Measurements from ENCODE around the gene ATXN7. TPM values are rescaled to one million over a fixed set of nuclear protein-coding genes. Genes with fewer than 3 reads are reported as not detected.

ATXN7 gene
- total and polyA plus RNA-seq, 10 of the 15 experiments (the other 5 are each of a cell fraction or from before 2014, with no cell fraction given): 0.83 to 24.6 (median 8.5) TPM

- WGBS (ENCODE audit: insufficient coverage, insufficient replicate concordance, low lambda C conversion rate, missing lambda C conversion rate): 96% methylated on average over 3 of the region's 3 CpGs
- intact Hi-C loops (cut with micrococcal nuclease; ENCODE audit: unreplicated experiment): no loop called here
- H3K27ac ChIP-seq (ENCODE audit: control insufficient read depth, insufficient read depth): no peak overlapping the region
- no peak overlapping the region for H2AFZ ChIP-seq (ENCODE audit: control insufficient read depth, low read depth, low read length)
- no peak for ATAC-seq
- no peak for FAIRE-seq
- TF ChIP-seq BACH1 (IDR thresholded peaks at IDR 0.05; ENCODE audit: borderline replicate concordance) (no peak), ATF7 (IDR thresholded peaks at IDR 0.05; ENCODE audit: low read depth) (no peak), USF2 (IDR thresholded peaks at IDR 0.05; ENCODE audit: borderline replicate concordance, low read depth, low read length) (no peak), CBFB (IDR thresholded peaks at IDR 0.05; ENCODE audit: low read depth) (no peak), SIX5 (IDR thresholded peaks at IDR 0.05; ENCODE audit: low read depth, low read length, severe bottlenecking) (no peak), SMAD1 (IDR thresholded peaks at IDR 0.05; ENCODE audit: low read depth, partially characterized antibody) (no peak), JUND (IDR thresholded peaks at IDR 0.05; ENCODE audit: low read depth, low read length) (no peak), MYC (IDR thresholded peaks at IDR 0.05; ENCODE audit: insufficient read depth, insufficient read length, insufficient replicate concordance, low read length, severe bottlenecking) (no peak)
- TF ChIP-seq, protein P1, sequence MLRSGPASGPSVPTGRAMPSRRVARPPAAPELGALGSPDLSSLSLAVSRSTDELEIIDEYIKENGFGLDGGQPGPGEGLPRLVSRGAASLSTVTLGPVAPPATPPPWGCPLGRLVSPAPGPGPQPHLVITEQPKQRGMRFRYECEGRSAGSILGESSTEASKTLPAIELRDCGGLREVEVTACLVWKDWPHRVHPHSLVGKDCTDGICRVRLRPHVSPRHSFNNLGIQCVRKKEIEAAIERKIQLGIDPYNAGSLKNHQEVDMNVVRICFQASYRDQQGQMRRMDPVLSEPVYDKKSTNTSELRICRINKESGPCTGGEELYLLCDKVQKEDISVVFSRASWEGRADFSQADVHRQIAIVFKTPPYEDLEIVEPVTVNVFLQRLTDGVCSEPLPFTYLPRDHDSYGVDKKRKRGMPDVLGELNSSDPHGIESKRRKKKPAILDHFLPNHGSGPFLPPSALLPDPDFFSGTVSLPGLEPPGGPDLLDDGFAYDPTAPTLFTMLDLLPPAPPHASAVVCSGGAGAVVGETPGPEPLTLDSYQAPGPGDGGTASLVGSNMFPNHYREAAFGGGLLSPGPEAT (IDR thresholded peaks at IDR 0.05; ENCODE audit: low read depth): no peak
- TF ChIP-seq, protein P2, sequence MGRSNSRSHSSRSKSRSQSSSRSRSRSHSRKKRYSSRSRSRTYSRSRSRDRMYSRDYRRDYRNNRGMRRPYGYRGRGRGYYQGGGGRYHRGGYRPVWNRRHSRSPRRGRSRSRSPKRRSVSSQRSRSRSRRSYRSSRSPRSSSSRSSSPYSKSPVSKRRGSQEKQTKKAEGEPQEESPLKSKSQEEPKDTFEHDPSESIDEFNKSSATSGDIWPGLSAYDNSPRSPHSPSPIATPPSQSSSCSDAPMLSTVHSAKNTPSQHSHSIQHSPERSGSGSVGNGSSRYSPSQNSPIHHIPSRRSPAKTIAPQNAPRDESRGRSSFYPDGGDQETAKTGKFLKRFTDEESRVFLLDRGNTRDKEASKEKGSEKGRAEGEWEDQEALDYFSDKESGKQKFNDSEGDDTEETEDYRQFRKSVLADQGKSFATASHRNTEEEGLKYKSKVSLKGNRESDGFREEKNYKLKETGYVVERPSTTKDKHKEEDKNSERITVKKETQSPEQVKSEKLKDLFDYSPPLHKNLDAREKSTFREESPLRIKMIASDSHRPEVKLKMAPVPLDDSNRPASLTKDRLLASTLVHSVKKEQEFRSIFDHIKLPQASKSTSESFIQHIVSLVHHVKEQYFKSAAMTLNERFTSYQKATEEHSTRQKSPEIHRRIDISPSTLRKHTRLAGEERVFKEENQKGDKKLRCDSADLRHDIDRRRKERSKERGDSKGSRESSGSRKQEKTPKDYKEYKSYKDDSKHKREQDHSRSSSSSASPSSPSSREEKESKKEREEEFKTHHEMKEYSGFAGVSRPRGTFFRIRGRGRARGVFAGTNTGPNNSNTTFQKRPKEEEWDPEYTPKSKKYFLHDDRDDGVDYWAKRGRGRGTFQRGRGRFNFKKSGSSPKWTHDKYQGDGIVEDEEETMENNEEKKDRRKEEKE (IDR thresholded peaks at IDR 0.05): no peak
- ChIA-PET CTCF (interaction anchor here (1.0 kb wide), 1 partner anchor 9 kb away, joined by 3 read pairs; no protein-coding TSS in a partner anchor), POLR2A (interaction anchor here (1.3 kb wide), 1 partner anchor 13 kb away, joined by 3 read pairs; no protein-coding TSS in a partner anchor), SMC1A (ENCODE audit: uncharacterized antibody, unreplicated experiment) (no interaction called here), RAD21 (ENCODE audit: unreplicated experiment) (no interaction called here)
- H3K79me2 ChIP-seq (ENCODE audit: control insufficient read depth, insufficient read depth, low read length): peaks cover 21% of the 10 kb centered on the region
- H3K36me3 ChIP-seq (ENCODE audit: control insufficient read depth in 2 of 2, insufficient read depth in 2 of 2, low read length in 1 of 2): peaks cover 0 to 3% of the 10 kb centered on the region in 2 experiments; a peak in 1 of 4 replicates
- no peaks in the 10 kb centered on the region for H4K20me1 ChIP-seq (ENCODE audit: control insufficient read depth, insufficient read depth)
- H3K4me3 ChIP-seq: no peak overlapping the region
- DNase-seq (ENCODE audit: low read depth, low spot score): no peak
- in situ Hi-C loops (cut with MboI): no loop called here
- no peaks in the 10 kb centered on the region for H3K9me3 ChIP-seq (replicated peaks; ENCODE audit: control insufficient read depth, insufficient read depth, low read length)
- H3K4me2 ChIP-seq (ENCODE audit: control insufficient read depth, insufficient read depth): no peak overlapping the region
- H3K27me3 ChIP-seq (replicated peaks in 1 of 2; ENCODE audit: control insufficient read depth in 2 of 2, insufficient read depth in 2 of 2, low read length in 1 of 2): no peaks in the 10 kb centered on the region
- H3K9ac ChIP-seq (ENCODE audit: control insufficient read depth, insufficient read depth, low read length): no peak overlapping the region
- BruUV-seq (replicated peaks): no TSS peak
- no peaks in the 10 kb centered on the region for H3K4me1 ChIP-seq (ENCODE audit: control insufficient read depth, insufficient read depth, low read length)
Observed at GRCh38 chr3:63886858-63887257, 23.2 kb downstream of the ATXN7 start.

Measured in GM12878 (cell line).